Sigmoid colon (tissue), 4 donors: ENCODE data around the gene KIRREL3.

Experiments used
- POLR2AphosphoS5 ChIP-seq, 4 donors: sonication (generic); formaldehyde crosslinking; IDR thresholded peaks; one replicate each; pipeline ENCODE4 v1.6.1; 2017; ENCODE audit warnings: antibody characterized with exemption in 4 of 4
- TF ChIP-seq, protein P1 (sequence below), 4 experiments: fragments of 450-650 bp in 3 of 4; fragments of 200-600 bp in 1 of 4; IDR thresholded peaks; one replicate each; pipeline ENCODE4 v1.5.1; 2016 to 2019; ENCODE audit warnings: antibody characterized with exemption in 4 of 4, mild to moderate bottlenecking in 3 of 4, moderate library complexity in 2 of 4

DNA sequence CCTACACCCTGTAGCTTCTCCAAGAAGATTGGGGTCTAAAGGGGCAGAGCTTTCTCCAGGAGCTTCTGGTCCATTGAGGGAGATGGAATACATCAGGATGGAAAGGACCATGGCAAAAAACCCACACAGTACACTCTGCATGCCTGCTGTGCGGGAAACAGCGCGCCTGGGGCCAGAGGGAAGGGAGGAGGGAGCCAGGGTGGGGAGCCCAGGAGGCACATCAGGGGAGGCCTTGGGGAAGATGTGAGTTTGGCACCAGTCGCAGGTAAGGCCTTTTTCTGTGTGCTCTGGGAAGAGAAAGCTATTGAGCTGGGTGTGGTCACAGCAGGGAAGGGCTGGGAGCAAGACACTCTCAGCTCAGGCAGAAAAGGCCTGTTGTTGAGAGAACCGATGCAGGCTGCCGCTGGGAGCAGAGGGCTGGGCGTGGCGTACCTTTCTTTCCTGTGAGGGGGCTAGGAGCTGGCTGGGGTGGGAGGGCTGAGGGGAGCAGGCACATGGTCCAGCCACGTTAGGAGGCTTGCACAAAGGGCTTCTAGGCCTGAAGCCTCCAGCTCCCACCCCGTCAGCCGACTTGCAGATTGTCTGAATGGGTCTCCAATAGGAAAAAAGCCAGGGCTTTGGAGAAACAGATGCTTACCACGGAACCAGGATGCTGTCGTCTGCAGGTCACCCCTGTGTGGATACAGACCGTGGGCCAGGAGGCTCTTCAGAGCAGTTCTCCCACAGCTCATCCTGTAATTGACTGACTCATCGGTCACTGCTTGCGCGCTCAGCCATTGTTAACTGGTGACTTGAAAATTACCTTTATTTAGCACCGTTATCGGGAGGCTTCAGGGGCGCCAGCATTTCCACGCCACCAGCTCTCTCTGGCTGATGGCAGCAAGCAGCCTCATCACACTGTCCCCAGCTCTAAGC lies 407.8 kb downstream of the KIRREL3 start:
- TF ChIP-seq POLR2AphosphoS5 (IDR thresholded peaks at IDR 0.05), result no peak
- TF ChIP-seq, protein P1, sequence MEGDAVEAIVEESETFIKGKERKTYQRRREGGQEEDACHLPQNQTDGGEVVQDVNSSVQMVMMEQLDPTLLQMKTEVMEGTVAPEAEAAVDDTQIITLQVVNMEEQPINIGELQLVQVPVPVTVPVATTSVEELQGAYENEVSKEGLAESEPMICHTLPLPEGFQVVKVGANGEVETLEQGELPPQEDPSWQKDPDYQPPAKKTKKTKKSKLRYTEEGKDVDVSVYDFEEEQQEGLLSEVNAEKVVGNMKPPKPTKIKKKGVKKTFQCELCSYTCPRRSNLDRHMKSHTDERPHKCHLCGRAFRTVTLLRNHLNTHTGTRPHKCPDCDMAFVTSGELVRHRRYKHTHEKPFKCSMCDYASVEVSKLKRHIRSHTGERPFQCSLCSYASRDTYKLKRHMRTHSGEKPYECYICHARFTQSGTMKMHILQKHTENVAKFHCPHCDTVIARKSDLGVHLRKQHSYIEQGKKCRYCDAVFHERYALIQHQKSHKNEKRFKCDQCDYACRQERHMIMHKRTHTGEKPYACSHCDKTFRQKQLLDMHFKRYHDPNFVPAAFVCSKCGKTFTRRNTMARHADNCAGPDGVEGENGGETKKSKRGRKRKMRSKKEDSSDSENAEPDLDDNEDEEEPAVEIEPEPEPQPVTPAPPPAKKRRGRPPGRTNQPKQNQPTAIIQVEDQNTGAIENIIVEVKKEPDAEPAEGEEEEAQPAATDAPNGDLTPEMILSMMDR (IDR thresholded peaks at IDR 0.05), result no peak
